Stimulated activated CD4-positive, alpha-beta T cell treated with anti-CD3 and anti-CD28 coated beads, Interleukin-2, amount 100 ng/mL, for 24 hours (primary cell): Measurements from ENCODE around the gene PHPT1.

Experiments
- DNase-seq, 2 donors: peaks; one replicate each; pipeline ENCODE4 v3.0.0-alpha.2; 2020

PHPT1 gene

DNA sequence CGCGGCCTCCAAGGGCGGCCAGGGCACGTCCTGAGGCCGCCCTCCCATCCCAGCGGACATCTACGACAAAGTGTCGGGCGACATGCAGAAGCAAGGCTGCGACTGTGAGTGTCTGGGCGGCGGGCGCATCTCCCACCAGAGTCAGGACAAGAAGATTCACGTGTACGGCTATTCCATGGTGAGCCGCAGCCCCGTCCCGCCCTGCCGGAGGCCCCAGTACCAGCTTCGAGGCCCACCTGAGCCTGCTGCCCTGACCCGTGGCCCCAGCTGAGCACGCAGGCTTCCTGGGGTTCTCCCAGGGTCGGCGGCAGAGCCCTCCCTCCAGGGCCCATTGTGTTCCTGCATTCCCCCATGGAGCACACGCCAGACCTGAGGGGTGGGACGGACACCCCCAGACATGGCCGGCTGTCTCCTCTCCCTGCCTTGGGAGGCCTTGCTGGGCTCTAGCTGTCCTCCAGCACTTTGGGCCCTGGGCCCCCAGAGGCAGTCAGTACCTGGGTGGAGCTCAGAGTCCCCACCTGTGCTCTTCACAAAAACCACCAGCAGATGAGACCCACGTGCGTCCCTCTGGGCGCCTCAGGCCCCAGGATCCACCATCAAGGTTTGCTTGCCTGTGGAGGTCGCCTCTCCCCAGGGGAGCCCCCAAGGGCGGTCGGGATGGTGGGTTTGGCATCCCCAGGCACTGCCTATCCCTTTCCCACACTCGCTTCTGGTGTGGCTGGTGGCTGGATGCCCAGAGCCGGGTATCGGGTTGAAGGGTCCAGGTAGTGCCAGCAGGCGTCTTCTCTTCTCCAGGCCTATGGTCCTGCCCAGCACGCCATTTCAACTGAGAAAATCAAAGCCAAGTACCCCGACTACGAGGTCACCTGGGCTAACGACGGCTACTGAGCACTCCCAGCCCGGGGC, 1.0 kb downstream of the PHPT1 start:
- DNase-seq = no peak

DNA sequence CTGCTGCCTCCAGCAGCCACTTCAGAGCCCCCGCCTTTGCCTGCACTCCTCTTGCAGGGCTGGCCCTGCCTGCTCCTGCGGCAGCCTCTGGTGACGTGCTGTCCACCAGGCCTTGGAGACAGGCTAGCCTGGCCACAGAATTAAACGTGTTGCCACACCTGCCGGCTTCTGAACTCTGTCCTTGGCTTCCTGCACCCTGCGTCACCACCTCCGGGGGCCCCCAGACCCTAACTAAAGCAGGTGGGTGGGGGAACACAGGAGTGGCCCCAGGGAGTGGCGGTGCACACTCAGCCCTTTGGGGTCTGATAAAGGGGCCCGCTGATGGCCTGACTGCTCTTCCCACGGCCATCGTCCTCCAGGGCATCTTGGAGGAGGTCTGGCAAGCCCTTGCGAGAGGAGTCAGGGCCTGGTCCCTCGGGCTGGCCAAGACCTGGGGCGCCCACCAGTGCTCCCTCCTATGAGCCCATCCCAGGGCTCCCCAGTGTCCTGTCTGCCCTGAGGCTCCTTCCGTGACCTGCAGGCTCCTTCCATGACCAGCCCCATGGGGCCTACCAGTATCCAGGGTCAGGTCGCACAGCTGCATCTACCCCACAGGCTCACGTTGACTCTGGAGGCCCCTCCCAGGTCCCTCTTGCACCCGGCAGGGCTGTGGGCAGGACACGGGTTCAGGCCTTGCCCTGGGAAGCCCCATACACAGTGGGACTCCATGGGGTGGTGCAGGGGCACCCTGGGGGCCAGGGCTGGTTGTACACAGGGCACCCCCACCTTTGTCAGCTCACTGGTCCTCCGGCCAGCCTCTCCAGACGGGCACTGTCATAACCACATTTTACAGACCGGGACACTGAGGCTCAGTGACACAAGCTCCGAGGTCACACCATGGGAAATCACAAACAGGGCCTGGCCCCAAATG, 1.9 kb downstream of the PHPT1 start:
- no peak for DNase-seq

- no peak for DNase-seq
These were observed 2.9 kb downstream of the PHPT1 start, which contains the start of gene MAMDC4 for GRCh38 chr9:136851941-136852663. Gene MAMDC4 (plus strand): TSS chr9:136852346. CDS start chr9:136852417, 71 bp downstream.

- no peak for DNase-seq
These were observed 3.7 kb downstream of the PHPT1 start for GRCh38 chr9:136852664-136853595.

DNA sequence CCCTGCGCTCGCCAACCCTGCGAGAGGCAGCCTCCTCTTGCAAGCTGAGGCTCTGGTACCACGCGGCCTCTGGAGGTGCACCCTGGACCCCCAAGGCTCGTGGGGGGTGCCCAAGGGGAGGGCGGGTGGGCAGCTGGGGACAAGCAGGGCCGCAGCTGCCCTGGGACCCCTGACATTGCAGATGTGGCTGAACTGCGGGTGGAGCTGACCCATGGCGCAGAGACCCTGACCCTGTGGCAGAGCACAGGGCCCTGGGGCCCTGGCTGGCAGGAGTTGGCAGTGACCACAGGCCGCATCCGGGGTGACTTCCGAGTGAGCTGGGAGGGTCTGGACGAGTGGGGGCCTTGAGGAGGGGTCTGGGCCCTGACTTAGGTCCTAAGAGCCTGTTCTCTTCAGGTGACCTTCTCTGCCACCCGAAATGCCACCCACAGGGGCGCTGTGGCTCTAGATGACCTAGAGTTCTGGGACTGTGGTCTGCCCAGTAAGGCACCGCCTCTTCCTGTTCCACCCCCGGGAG, 4.4 kb downstream of the PHPT1 start:
- DNase-seq = no peak

GRCh38 chr9:136854113-136854841, 5.1 kb downstream of the PHPT1 start:
- no peak for DNase-seq

DNA sequence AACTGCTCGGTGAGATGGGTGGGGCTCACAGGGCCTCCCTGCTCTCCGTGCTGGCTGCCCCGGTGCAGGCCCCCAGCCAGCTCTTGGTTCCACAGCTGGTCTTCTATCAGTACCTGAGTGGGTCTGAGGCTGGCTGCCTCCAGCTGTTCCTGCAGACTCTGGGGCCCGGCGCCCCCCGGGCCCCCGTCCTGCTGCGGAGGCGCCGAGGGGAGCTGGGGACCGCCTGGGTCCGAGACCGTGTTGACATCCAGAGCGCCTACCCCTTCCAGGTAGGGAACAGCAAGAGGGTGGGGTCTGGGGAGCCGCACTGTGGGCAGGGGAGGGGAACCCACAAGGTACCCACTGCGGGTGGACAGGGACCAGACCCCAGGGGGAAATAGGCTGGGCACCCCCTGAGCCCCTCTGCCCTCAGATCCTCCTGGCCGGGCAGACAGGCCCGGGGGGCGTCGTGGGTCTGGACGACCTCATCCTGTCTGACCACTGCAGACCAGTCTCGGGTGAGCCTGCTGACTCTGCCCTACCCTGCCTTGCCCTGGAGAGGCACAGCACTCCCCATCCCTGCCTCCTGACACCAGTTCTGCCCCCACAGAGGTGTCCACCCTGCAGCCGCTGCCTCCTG, 5.7 kb downstream of the PHPT1 start:
- no peak for DNase-seq

GRCh38 chr9:136855461-136856078, 6.4 kb downstream of the PHPT1 start:
- DNase-seq = no peak

DNA sequence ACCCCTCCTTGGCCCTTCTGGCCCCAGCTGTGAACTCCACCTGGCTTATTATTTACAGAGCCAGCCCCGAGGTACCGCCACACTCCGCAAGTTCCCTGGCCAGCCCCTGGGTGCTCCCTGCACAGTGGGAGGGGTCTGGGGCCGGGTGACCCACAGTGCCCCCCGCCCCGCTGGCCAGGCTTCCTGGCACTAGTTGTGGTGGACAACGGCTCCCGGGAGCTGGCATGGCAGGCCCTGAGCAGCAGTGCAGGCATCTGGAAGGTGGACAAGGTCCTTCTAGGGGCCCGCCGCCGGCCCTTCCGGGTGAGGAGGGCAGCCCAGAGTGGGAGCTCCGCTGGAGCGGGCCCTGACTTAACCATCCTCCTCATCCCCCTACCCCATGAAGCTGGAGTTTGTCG, 6.9 kb downstream of the PHPT1 start:
- DNase-seq = no peak

GRCh38 chr9:136856541-136857141, 7.4 kb downstream of the PHPT1 start:
- no peak for DNase-seq

- DNase-seq = no peak
These were observed 8.0 kb downstream of the PHPT1 start for GRCh38 chr9:136857166-136857565.

- DNase-seq = no peak
These were observed 8.6 kb downstream of the PHPT1 start for GRCh38 chr9:136857581-136858412.

DNA sequence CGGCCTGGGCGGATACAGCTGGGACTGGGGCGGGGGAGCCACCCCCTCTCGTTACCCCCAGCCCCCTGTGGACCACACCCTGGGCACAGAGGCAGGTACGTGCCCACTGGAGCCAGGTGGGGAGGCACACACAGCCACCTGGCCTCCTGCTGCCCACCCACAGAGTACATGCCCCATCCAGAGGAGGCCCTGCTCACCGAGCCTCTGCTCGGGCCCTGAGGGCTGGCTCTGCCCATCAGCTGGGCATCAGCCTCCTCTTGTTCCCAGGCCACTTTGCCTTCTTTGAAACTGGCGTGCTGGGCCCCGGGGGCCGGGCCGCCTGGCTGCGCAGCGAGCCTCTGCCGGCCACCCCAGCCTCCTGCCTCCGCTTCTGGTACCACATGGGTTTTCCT, 9.2 kb downstream of the PHPT1 start:
- DNase-seq = no peak

- DNase-seq = no peak
These were observed 9.9 kb downstream of the PHPT1 start for GRCh38 chr9:136858844-136859757.

GRCh38 chr9:136860529-136860928, 11.3 kb downstream of the PHPT1 start:
- DNase-seq = no peak

GRCh38 chr9:136860933-136861873, 12.0 kb downstream of the PHPT1 start:
- no peak for DNase-seq
